ENCODE measurements around the gene LOXL1. TPM values are rescaled to one million over a fixed set of nuclear protein-coding genes. Genes with fewer than 3 reads are reported as not detected.

LOXL1 gene
- total RNA-seq, 1 donor = 176 TPM

DNA sequence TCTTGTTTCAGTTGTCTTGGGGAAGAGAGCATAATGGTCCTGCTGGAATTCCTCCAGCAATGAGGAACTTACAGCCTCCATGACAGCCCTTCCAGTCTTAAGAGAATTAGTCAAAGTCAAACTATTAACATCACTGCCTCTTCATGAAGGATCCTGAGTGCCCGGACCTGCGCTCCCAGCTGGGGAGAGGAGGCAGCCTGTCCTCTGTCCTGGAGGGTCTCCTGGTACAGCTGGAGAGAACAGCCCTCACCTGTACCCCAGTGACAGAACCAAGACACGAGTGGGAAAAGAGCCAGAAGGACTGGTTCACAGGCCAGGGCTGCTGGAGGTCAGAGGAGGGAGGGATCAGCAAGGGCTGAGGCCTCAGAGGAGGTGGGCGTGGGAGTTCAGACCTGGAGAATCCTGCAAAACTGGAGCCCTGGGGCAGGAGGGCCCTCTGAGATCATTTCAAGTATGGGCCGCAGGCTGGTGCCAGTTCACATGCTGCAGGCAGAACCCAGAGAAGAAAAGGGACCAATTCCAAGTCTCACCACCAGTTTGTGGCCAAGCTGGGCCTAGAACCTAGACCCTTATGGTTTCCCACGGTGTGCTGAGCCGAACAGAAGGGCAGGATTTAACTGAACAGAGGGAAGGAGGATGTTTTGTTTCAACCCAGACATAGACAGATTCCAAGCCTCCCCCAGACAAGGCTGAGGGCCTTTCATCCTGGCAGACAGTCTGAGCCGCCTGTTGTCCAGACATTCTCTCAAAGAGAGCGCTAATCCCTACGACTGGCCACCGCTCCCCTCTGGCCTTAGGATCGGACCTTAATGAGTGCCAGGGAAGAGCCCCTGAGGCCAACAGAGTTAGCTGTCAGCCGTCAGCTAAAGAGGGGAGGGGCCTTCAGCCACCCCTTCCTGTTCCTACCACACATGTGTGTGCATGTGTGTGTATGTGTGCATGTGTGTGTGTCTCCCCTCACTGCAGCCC lies 18.2 kb downstream of the LOXL1 start:
- H3K4me3 ChIP-seq (ENCODE audit: low read depth, low read length) = no peak overlapping the region
- TF ChIP-seq, protein P1, sequence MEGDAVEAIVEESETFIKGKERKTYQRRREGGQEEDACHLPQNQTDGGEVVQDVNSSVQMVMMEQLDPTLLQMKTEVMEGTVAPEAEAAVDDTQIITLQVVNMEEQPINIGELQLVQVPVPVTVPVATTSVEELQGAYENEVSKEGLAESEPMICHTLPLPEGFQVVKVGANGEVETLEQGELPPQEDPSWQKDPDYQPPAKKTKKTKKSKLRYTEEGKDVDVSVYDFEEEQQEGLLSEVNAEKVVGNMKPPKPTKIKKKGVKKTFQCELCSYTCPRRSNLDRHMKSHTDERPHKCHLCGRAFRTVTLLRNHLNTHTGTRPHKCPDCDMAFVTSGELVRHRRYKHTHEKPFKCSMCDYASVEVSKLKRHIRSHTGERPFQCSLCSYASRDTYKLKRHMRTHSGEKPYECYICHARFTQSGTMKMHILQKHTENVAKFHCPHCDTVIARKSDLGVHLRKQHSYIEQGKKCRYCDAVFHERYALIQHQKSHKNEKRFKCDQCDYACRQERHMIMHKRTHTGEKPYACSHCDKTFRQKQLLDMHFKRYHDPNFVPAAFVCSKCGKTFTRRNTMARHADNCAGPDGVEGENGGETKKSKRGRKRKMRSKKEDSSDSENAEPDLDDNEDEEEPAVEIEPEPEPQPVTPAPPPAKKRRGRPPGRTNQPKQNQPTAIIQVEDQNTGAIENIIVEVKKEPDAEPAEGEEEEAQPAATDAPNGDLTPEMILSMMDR (IDR thresholded peaks at IDR 0.05; ENCODE audit: insufficient read depth, low read length) = no peak
- DNase-seq (ENCODE audit: low read depth) = no peak

GRCh38 chr15:73945130-73945508 lies 18.9 kb downstream of the LOXL1 start:
- TF ChIP-seq, protein P1 (IDR thresholded peaks at IDR 0.05; ENCODE audit: insufficient read depth, low read length) = no peak
- no peak for DNase-seq (ENCODE audit: low read depth)
- H3K4me3 ChIP-seq (ENCODE audit: low read depth, low read length) = no peak overlapping the region

- DNase-seq (ENCODE audit: low read depth) = no peak
- TF ChIP-seq, protein P1 (IDR thresholded peaks at IDR 0.05; ENCODE audit: insufficient read depth, low read length) = no peak
- no peak overlapping the region for H3K4me3 ChIP-seq (ENCODE audit: low read depth, low read length)
These were observed 19.9 kb downstream of the LOXL1 start for GRCh38 chr15:73946046-73946721.

- DNase-seq (ENCODE audit: low read depth) = no peak
- H3K4me3 ChIP-seq (ENCODE audit: low read depth, low read length) = no peak overlapping the region
- TF ChIP-seq, protein P1 (IDR thresholded peaks at IDR 0.05; ENCODE audit: insufficient read depth, low read length) = no peak
These were observed 20.6 kb downstream of the LOXL1 start for GRCh38 chr15:73946795-73947370.

- H3K4me3 ChIP-seq (ENCODE audit: low read depth, low read length) = no peak overlapping the region
- DNase-seq (ENCODE audit: low read depth) = no peak
- TF ChIP-seq, protein P1 (IDR thresholded peaks at IDR 0.05; ENCODE audit: insufficient read depth, low read length) = no peak
These were observed 21.4 kb downstream of the LOXL1 start for GRCh38 chr15:73947651-73948050.

DNA sequence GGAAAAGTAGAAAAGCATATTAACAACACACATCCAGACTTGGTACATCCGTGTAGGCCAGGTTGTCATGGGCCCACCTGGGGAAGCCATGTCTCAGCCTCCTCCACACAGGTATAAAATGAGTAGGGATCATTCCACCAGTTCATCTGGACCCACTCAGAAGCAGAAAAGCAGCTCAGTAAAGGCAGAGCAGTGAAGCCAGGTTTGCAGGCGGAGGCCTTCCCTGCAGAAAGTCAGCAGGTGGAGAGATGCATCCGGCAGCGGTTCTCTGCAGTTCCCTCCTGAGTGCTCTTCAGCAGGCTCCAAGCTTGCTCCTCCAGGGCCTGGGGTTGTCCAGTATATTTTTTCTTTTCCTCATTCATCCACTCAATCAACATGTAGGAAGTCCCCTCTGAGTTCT lies 22.1 kb downstream of the LOXL1 start:
- H3K4me3 ChIP-seq (ENCODE audit: low read depth, low read length) = no peak overlapping the region
- no peak for DNase-seq (ENCODE audit: low read depth)
- TF ChIP-seq, protein P1 (IDR thresholded peaks at IDR 0.05; ENCODE audit: insufficient read depth, low read length) = no peak
